Measurements from ENCODE around the gene MAP2K6. TPM values are rescaled to one million over a fixed set of nuclear protein-coding genes. Genes with fewer than 3 reads are reported as not detected.

The MAP2K6 gene
- total RNA-seq, 2 experiments from 2014 or later = 10.3 to 27.6 TPM

GRCh38 chr17:69534235-69534621 is 119.7 kb downstream of the MAP2K6 start:
- TF ChIP-seq, protein P1, sequence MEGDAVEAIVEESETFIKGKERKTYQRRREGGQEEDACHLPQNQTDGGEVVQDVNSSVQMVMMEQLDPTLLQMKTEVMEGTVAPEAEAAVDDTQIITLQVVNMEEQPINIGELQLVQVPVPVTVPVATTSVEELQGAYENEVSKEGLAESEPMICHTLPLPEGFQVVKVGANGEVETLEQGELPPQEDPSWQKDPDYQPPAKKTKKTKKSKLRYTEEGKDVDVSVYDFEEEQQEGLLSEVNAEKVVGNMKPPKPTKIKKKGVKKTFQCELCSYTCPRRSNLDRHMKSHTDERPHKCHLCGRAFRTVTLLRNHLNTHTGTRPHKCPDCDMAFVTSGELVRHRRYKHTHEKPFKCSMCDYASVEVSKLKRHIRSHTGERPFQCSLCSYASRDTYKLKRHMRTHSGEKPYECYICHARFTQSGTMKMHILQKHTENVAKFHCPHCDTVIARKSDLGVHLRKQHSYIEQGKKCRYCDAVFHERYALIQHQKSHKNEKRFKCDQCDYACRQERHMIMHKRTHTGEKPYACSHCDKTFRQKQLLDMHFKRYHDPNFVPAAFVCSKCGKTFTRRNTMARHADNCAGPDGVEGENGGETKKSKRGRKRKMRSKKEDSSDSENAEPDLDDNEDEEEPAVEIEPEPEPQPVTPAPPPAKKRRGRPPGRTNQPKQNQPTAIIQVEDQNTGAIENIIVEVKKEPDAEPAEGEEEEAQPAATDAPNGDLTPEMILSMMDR (conservative IDR thresholded peaks at IDR 0.05; ENCODE audit: low read length) = no peak
- TF ChIP-seq EZH2phosphoT487 (IDR thresholded peaks at IDR 0.05; ENCODE audit: borderline replicate concordance, low read depth, low read length) = no peak

GRCh38 chr17:69535016-69535570 is 120.6 kb downstream of the MAP2K6 start:
- ChIA-PET CTCF (ENCODE audit: unreplicated experiment) (no interaction called here), POLR2A (interaction anchor here (0.7 kb wide), 2 partner anchors 11 to 595 kb away, joined by 3 read pairs; no protein-coding TSS in a partner anchor)
- Histone ChIP-seq H2AFZ (ENCODE audit: low read length) (no peak overlapping the region), H3K36me3 (ENCODE audit: insufficient read depth, low read length) (no peaks in the 10 kb centered on the region; the same call in 1 of the 2 replicates), H3K9me3 (ENCODE audit: low read length) (no peaks in the 10 kb centered on the region), H3K4me1 (ENCODE audit: insufficient read depth, low read length, poor library complexity, severe bottlenecking) (no peaks in the 10 kb centered on the region), H3K27ac (ENCODE audit: low read depth, low read length, poor library complexity, severe bottlenecking) (no peak overlapping the region), H3K4me2 (ENCODE audit: low read length) (no peak overlapping the region), H4K20me1 (ENCODE audit: insufficient read depth, low read length) (no peaks in the 10 kb centered on the region), H3K9me2 (ENCODE audit: insufficient read depth, low read length) (no peaks in the 10 kb centered on the region), H3K79me2 (ENCODE audit: insufficient read depth, low read depth, low read length) (no peaks in the 10 kb centered on the region), H3K4me3 (ENCODE audit: low read depth, low read length, poor library complexity, severe bottlenecking) (no peak overlapping the region)
- no peak for TF ChIP-seq EZH2phosphoT487 (IDR thresholded peaks at IDR 0.05; ENCODE audit: borderline replicate concordance, low read depth, low read length)
- TF ChIP-seq, protein P1 (conservative IDR thresholded peaks at IDR 0.05; ENCODE audit: low read length) = no peak
- intact Hi-C loops (cut with micrococcal nuclease; ENCODE audit: unreplicated experiment) = no loop called here
- no peak for DNase-seq (ENCODE audit: low spot score)
- BruUV-seq (replicated peaks) = no TSS peak

More at GRCh38 chr17:69534235-69534621, 119.7 kb downstream of the MAP2K6 start:
- H3K9me3 ChIP-seq (ENCODE audit: low read length) = no peaks in the 10 kb centered on the region
- no TSS peak for BruUV-seq (replicated peaks)
- H3K4me2 ChIP-seq (ENCODE audit: low read length) = no peak overlapping the region
- no peaks in the 10 kb centered on the region for H3K79me2 ChIP-seq (ENCODE audit: insufficient read depth, low read depth, low read length)
- no peaks in the 10 kb centered on the region for H3K4me1 ChIP-seq (ENCODE audit: insufficient read depth, low read length, poor library complexity, severe bottlenecking)
- H2AFZ ChIP-seq (ENCODE audit: low read length) = no peak overlapping the region
- H3K36me3 ChIP-seq (ENCODE audit: insufficient read depth, low read length) = no peaks in the 10 kb centered on the region
- intact Hi-C loops (cut with micrococcal nuclease; ENCODE audit: unreplicated experiment) = no loop called here
- POLR2A ChIA-PET = interaction anchor here (0.6 to 0.7 kb wide), 4 partner anchors 10 to 595 kb away, joined by 3 to 5 read pairs (median 4); no protein-coding TSS in a partner anchor
- DNase-seq (ENCODE audit: low spot score) = no peak
- CTCF ChIA-PET (ENCODE audit: unreplicated experiment) = no interaction called here
- H3K27ac ChIP-seq (ENCODE audit: low read depth, low read length, poor library complexity, severe bottlenecking) = no peak overlapping the region
- H3K4me3 ChIP-seq (ENCODE audit: low read depth, low read length, poor library complexity, severe bottlenecking) = no peak overlapping the region
- no peaks in the 10 kb centered on the region for H3K9me2 ChIP-seq (ENCODE audit: insufficient read depth, low read length)
- H4K20me1 ChIP-seq (ENCODE audit: insufficient read depth, low read length) = no peaks in the 10 kb centered on the region

GRCh38 chr17:69538795-69539194 is 124.3 kb downstream of the MAP2K6 start:
- Histone ChIP-seq H3K4me2 (ENCODE audit: low read length) (no peak overlapping the region), H3K36me3 (ENCODE audit: insufficient read depth, low read length) (no peaks in the 10 kb centered on the region; the same call in 1 of the 2 replicates)
- CTCF ChIA-PET (ENCODE audit: unreplicated experiment) = no interaction called here

More at GRCh38 chr17:69538795-69539194, 124.3 kb downstream of the MAP2K6 start:
- Histone ChIP-seq H3K79me2 (ENCODE audit: insufficient read depth, low read depth, low read length) (no peaks in the 10 kb centered on the region), H3K4me1 (ENCODE audit: insufficient read depth, low read length, poor library complexity, severe bottlenecking) (no peaks in the 10 kb centered on the region), H3K27ac (ENCODE audit: low read depth, low read length, poor library complexity, severe bottlenecking) (no peak overlapping the region), H2AFZ (ENCODE audit: low read length) (no peak overlapping the region), H3K9me2 (ENCODE audit: insufficient read depth, low read length) (no peaks in the 10 kb centered on the region), H3K4me3 (ENCODE audit: low read depth, low read length, poor library complexity, severe bottlenecking) (no peak overlapping the region), H4K20me1 (ENCODE audit: insufficient read depth, low read length) (no peaks in the 10 kb centered on the region), H3K9me3 (ENCODE audit: low read length) (no peaks in the 10 kb centered on the region)
- no peak for TF ChIP-seq EZH2phosphoT487 (IDR thresholded peaks at IDR 0.05; ENCODE audit: borderline replicate concordance, low read depth, low read length)
- TF ChIP-seq, protein P1 (conservative IDR thresholded peaks at IDR 0.05; ENCODE audit: low read length) = no peak
- POLR2A ChIA-PET = interaction anchor here (0.5 to 3.4 kb wide), 2 partner anchors 13 to 125 kb away, joined by 3 to 14 read pairs; no protein-coding TSS in a partner anchor
- intact Hi-C loops (cut with micrococcal nuclease; ENCODE audit: unreplicated experiment) = no loop called here
- no peak for DNase-seq (ENCODE audit: low spot score)
- BruUV-seq (replicated peaks) = no TSS peak

Measured in OCI-LY7 (cell line).